ENCODE measurements around the gene LMBR1L.
"Not testable (repeated sequence)": the region's sequence is repeated elsewhere in the genome, so short reads cannot be mapped to it uniquely, and the experiment has no call there.

LMBR1L gene

DNA sequence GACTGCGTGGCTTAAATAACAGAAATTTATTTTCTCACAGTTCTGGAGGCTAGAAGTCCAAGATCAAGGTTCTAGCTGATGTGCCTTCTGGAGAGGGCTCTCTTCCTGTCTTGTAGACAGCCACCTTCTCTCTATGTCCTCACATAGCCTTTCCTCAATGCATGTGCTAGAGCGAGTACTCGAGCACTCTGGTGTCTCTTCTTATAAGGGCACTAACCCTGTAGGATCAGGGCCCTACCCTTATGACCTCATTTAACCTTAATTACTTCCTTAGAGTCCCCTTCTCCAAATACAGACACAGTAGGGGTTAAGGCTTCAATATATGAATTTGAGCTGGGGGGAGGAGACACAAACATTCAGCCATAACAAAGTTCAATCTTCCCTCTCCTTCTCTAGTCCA, 26.2 kb downstream of the LMBR1L start:
- DNase-seq = no peak

DNA sequence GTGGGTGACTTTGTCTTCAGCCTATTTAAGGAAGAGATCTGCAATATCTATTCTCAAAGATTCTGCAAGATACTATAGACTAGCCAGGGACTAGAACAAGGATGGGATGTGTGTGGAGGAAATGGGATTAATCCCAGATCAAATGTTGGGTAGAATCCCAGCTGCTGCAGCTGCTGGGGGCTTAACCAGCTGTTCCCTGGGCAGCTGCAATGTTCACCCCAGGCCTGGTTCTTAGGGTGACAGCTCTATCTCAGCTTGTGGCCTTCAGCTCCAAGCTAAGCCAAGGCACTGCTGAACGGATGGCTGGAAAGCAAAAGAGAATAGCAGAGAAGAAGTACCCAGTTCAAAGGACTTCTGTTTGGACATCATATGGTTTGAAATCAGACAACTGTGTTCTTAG, 30.9 kb downstream of the LMBR1L start:
- no peak for DNase-seq

DNA sequence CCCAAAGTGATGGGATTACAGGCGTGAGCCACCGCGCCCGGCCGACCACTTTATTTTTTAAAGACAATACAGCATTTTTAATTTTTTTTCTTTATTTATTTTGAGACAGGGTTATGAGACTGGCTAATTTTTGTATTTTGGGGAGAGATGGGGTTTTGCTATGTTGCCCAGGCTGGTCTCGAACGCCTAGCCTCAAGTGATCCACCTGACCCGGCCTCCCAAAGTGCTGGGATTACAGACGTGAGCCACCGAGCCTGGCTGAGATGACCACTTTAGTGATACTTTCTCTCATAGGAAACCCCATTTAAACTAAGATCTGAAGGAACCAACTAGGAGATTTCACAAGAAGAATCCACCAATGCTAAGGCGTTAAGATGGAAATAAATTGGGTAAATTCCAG, 39.7 kb downstream of the LMBR1L start:
- no peak for DNase-seq

DNA sequence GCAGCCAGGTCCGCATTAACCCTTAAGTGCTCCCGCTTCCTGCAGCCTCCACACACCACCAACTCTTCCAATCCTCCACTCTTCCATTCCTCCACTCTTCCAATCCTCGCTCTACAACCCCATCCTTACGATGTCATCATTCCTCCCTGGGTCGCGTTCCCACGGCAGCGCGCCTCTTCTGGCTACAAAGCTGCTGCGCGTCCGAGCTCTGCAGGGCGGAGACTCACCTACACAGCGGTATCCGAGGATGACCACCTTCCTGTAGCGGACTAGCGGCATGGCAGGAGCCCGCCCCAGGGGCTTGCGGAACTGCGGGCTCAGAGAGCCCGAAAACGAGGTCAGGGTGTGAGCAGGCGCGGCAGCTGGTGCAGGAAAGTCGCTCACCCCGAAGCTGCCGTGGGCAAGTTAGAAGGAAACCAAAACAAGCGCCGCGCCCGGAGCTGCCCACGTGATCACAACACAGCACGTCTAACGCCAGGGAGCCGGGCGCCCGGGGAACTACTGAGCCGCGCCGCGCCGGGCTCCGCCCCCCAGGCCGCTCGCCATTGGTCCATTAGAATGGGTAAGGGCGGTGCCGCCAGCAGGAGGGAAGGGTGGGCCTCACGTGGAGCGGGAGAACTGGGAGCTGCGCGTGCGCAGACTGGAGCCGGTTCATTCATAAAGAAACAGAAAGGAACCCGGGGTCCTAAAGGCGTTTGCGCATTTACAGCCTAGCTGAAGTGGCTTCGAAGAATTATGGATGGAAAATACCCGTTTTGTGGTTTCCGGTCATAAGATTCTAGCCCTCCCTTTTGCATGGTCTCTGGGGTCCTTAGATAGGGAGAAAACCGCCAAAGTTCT, 40.9 kb downstream of the LMBR1L start, which contains the start of gene RHEBL1:
RHEBL1 (minus strand) TSS at position 473 of the 840 bp plus-strand sequence; CDS start at position 279, 194 bp downstream.
- DNase-seq = peak; percentile 97

DNA sequence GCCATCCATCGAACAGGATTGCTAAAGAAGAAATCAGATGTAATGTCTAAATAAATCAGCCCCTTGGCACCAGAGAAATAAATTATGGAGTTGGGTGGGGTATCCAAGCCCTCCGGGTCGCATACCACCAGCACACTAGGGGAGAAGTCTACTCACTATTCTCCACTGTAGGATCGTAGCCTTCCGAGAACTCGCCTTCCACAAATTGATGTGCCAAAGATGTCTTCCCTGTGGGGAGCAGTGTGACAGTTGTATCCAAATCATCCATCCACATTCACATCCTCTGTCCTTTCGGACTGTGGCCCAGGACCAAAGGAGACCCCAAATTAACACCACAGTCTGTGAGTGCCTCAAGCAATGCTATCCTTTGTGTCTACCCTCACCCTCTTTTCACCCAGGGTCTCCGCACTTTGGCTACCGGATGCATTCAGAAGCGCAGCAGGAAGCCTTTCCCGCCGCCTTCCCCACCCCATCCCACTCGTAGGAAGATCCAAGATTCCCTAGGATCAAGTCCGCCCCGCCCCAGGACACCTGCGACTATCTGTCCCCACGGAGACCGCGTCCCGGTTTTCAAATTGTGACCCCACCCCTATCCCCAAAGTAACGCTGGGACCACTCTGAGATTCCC, 41.7 kb downstream of the LMBR1L start:
- no peak for DNase-seq

DNA sequence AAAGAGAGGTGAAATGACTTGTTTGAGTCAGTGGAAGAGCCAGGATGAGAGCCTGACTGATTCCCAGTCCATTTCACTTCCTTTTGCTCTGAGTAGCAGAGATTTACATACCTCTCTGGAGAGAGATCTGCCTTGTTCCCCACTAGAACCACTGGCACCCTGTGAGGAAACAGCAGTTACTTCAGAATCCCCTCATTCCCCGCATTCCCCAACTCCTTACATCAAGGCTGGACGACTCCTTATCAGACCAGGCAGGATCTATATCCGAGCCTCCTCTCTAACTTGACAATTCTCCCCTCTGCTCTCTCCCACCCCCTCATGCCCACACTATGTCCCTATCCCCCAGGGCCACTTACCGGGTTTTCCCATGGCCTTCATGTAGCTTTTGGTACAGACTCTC, 44.5 kb downstream of the LMBR1L start:
- DNase-seq = no peak

DNA sequence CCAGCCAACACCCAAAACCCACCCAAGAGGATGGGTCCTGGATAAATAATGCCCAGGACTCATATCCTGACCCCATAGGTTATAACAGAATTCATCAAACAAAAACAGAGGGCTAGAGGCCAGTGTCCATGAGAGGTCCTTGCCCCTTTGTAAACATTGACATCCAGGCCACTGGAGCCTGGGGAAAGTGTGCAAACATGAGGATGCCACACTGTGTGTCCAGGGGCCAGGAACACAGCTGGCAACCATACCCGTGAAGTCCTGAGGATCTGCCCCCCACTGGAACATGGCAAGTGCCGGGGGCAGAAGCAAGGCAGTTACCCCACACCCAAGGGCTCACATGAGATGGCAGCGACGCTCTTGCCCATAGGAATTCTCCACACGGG, 45.9 kb downstream of the LMBR1L start:
- no peak for DNase-seq

DNA sequence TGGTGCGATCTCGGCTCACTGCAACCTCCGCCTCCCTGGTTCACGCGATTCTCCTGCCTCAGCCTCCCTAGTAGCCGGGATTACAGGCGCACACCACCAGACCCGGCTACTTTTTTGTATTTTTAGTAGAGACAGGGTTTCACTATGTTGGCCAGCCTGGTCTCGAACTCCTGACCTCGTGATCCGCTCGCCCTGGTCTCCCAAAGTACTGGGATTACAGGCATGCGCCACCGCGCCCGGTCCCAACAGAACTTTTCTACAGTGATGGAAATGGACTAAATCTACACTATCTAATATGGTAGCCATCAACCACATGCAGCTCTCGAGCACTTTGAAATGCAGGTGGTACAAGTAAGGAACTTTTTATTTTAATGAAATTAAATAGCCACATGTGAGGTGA, 48.7 kb downstream of the LMBR1L start:
- DNase-seq = not testable (repeated sequence)

DNA sequence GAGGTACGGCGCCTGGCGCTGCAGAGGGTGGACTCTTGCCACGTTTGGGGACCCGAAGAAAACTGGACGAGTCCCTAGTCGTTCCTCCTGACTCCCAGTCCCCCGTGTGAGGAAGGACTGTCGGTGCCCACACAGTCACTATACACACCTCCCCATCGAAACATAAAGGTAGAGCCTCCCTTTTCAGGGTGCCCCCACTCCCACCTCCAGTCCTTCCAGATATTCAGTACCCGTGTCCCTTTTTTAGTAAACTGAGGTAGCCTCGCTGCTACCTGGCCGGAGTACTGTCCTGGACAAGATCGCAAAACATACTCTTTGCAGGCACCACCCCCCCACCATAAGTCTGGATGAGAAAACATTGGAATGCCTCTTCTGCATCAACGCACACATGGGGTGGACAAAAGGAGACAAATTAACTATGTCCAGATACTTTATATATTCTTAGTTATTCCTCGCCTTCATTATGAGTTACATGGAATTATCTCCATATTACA, 49.4 kb downstream of the LMBR1L start:
- DNase-seq = no peak

DNA sequence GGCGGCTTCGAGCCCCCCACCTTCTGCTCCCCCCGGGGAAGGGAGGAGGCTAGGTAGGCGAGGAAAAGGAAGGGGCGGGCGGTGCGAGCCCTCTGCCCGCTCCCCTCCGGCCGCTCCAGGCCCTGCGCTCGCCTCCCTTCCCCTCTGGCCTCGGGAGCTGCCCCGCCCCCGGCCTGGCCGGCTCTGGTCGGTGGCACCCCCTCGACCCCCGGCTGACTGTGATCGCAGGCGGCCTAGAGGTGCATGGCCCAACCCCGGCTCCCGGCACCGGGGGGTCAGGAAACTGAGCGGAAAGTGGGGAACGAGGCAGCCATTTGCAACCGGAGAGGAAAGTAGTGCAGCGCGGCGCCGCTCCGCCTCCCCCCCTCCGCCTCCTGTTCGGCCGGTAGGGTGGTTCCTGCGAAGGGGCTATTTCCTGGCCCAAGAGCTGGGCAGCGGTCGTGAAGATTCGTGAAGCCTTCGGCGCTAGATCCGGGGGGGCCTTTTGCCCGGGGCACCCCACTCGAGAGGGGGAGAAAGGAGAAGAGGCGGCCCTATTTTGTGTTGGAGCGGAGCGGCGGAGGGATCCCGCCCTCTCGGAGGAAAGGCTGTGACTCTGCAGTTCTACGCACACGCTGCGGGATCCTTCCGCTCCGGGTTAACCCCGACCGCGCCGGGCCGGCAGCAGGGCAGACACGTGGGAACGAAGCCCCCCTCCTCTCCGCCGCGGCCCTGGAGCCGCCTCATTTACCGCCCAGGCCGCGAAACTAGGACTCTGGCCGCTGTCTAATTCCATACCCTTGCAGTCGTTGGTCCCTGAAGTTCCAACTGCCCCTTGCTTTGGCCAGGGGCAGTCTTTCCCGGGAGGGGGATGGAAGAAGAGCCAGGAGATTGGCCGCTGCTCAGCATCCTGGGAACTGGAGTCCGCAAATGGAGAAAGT, 50.1 kb downstream of the LMBR1L start, which contains the start of gene KMT2D:
KMT2D (minus strand) TSS at position 558 of the 920 bp plus-strand sequence. CDS start 5,470 bp downstream, outside the sequence.
- peak; percentile 92 for DNase-seq

DNA sequence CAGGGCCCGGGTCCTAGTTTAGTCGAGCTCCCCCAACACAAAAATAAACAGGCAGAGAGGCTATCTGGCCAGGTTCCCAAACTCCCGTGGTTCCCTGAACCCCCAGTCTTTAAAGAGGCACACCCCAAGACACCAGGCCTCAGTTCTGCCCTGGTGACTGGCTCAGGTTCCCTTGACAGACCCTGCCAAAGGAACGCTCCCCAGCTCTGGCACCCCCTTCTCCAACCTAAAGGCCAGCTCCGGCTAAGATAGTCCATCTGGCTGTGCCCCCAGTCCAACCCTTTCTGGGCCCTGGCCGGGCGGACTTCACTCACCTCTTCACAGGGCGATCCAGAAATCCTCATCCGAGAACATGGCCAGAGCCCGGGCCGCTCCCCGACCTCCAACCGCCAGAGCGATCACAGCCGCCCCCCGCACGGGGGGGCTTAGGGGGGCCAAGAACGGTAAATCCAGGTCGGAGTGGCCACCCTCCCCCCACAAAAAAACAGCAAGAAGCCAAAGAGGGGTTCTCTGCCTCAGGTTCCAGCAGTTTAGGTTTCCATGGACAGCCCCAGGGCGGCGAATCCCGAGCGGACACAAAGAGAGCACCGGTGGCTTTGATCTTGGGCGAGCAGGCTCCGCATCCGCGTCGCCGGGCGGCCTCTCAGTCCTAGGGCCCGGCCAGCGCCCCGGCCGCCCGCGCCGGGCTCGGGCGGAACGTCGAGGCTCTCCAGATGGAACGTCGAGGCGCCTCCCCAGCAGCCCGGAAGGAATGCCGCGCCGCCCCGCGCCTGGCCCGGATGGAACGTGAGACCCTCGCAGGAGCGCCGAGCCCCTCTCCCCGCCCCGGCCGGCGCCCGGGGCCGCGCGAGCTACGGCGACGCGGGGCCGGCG, 51.1 kb downstream of the LMBR1L start:
- no peak for DNase-seq

DNA sequence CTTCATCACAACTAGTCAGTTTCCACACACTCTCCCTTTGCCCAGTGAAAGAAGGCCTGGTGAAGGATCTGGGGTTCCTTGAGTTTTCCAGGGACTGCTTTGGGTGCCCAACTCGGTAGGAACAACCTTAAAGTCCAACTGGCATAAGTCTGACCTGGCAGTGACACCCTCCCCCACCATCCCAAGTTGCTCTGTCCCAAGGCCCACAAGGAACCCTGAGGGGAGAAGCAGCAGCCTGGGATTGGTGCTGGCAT, 51.7 kb downstream of the LMBR1L start:
- no peak for DNase-seq

DNA sequence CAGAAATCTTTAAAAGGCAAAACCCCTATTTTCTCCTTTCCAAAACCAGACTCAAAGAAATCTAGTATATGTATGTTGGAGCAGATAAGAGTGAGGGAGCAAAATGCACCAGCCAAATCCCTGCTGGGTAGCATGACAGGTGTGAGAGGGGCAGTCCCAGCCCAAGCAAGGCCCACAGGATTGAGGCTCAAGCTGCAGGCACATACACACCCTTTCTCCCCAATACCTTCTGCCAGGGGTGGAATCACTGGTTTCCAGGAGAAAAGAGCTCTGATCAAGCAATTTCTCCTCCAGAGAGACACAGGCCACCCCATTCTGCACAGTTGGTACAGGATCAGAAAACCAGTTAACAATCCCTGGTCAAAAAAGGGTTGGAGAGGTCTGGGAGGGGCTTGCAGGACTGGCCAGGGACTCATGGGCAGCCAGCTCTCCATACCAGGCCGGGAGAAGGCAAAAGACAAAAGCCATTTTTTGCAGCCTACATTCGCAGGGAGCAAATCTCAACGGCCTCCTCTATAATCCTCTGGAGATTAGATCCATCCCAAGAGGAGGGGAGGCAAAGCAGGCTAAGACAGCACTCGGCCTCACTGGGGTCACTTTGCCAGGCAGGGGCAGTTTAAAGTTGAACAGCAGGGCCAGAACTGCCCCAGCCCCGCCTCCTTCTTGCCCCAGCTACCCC, 52.1 kb downstream of the LMBR1L start:
- DNase-seq = no peak

DNA sequence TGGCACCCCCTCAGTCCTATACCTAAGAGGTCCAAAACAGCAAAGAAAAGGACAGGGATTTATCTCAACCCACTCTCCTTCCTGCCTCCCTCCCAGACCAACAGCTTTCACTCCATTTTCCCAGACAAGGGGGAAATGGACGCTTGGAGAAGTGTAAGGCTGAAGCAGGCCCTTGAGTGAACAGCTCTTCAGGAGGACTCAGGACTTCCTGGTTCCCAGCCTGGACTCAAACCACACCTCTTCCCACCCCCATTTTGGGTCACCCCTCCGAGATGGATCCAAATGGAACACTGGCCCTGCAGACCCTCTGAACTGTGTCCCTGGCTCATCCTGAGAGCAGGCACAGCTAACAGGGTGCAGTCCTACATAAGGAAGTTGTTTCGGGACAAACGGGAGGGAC, 52.8 kb downstream of the LMBR1L start:
- DNase-seq = no peak

DNA sequence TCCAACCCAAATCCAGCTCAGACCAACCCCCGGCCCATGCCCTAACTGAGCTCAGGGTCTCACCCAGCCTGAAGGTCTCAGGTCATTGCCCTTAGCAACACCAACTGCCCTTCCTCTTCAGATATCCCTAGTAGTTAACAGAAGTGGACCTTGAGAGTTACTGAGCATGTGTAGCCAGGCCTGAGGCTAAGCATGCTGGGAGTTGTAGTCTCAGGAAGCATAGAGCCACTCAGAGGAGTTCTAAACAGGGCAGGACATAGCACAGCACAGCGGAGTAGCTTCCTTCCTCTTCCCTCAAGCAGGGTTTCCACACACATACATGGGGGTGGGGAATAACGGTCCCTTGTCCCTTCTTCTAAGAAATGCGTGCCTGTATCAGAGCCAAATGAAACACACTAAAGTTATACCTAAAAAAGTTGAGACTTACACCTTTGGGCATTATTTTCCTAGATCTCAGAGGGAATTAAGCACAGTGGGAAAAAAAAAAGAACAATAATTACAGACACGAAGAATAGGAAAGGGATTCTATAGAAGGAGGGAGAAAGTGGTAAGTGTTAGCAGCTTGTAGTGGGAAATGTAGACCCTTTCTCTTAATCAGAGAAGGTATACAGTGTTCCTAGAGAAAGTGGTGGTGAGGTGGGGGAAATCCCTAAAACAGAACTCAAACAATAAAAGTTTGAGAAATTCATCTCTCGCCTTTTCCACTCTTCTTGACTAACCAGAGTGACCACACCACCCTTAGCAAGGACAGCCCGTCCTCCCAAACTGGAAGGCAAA, 54.5 kb downstream of the LMBR1L start:
- DNase-seq = peak; percentile 73

DNA sequence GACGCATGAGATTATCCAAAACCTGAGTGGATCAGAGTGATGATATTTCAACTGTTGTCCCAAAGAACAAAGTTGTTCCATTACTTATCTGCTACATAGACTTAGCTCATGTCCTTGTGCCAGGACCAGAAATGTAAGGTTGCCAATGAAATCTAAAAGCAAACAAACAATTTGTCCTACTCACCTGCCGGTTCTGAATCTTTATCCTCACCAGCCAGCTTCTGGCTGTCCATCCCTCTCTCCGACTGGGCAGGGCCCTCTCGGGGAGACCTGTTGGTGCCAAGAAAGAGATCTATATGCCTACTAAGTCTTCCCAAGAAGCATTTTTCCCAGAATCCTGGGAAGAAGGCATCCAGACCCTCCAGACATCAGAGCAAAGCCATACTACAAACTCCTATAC, 55.6 kb downstream of the LMBR1L start:
- no peak for DNase-seq

DNA sequence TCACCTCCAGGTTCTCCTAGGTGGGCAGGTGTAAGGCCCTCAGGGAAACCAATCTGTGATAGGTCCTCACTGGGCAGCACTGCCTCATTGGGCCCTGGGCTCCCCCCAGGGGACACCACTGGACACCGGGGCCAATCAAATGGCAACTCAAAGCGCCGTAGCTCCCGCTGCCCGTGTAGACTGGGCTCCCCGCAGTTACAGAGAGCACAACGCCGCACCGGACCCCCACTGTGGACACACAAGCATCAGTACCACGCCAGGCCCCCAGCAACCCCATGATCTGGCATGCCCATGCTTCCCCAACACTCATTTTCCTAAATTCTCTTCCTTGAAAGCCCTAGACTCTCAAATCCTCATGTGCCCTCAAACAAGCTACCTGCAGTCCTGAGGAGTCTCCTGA, 56.1 kb downstream of the LMBR1L start:
- no peak for DNase-seq

DNA sequence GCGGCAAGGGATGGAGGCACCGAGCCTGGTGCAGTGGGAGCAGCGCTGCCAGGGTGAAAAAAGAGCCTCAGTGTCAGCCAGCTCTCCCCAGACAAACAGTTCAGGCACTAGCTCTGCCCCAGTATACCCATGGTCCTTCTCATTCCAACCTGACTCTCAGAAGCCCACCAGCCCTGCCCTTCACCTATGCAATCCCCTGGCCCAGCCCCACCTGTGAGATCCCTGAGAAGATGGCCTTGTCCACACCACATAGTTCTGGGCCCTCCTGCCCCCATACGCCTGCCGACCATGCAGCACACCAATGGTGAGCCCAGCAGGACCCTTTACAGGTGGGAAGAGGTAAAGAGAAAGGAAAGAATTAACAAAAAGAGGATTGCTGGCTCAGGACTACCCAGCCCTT, 56.6 kb downstream of the LMBR1L start:
- DNase-seq = no peak

DNA sequence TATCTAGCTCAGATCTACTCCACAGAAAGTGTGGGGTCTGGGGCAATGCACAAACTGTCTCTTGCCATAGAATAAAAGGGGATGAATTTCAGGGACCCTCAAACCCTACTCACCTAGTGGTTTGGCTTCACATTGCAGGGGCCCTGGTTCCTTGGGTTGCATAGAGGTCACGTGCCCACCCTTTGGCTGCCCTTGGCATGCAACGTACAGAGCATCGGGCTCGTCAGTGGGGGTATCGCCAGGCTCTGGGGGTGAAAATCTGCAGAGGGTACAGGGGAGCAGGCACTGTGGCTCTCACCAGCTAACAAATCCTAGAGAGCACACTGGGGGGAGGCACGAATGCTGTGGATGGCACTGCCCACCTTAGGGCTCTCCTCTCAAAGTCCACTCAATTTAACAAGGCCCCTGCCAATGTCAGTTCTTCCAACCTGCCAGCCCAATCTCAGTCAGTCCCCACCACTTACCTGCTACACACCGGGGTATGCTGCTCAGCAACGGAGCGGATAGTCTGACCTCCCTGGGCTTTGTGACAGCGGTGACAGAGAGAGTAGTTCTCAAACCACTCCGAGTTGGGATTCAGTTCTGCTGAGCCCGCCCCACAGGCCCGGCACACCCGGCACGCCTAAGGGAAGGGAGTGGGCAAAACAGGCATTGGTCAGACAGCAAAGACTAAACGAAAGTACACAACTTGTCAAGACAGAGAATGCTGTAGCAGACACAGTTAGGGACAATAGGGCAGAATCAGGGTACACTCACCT, 58.0 kb downstream of the LMBR1L start:
- no peak for DNase-seq

DNA sequence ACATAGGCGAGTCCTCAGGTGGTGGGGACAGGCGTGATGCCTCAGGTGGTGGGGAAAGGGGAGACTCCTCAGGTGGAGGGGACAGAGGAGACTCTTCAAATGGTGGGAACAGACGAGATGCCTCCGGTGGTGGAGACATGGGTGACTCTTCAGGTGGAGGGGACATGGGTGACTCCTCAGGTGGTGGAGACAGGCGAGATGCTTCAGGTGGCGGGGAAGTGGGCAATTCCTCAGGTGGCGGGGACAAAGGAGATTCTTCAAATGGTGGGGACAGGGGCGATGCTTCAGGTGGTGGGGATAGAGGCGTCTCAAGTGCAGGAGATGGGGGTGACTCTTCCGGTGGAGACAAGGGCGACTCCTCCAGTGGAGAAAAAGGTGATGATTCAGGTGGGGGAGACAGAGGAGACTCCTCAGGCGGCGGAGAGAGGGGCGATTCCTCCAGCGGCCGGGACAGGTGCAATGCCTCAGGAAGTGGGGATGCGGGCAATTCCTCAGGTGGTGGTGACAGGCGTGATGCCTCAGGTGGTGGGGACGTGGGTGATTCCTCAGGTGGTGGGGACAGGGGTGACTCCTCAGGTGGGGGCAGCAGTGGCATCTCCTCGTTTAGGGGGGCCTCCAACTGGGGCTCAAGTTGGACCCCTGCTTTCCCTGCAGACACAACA, 58.7 kb downstream of the LMBR1L start:
- no peak for DNase-seq

Data from midbrain (tissue), 1 donor.